Endothelial cell (in vitro differentiated cells): Measurements from ENCODE around the gene CTSF. TPM values are rescaled to one million over a fixed set of nuclear protein-coding genes. Genes with fewer than 3 reads are reported as not detected.
"Not testable (repeated sequence)": the region's sequence is repeated elsewhere in the genome, so short reads cannot be mapped to it uniquely, and the experiment has no call there.

Experiments
- DNase-seq: peaks from one replicate; pipeline ENCODE4 v3.0.0; 2021; ENCODE audit warnings: low spot score
- H3K27ac Mint-ChIP-seq: one replicate; pipeline ENCODE4 v1.8.0; 2021; ENCODE audit warnings: mixed read lengths, inconsistent platforms; ENCODE audit not compliant: unreplicated experiment
- H3K27me3 Mint-ChIP-seq: one replicate; pipeline ENCODE4 v1.8.0; 2021; ENCODE audit warnings: mild to moderate bottlenecking, moderate library complexity, mixed read lengths, inconsistent platforms; ENCODE audit not compliant: unreplicated experiment
- H3K36me3 Mint-ChIP-seq: one replicate; pipeline ENCODE4 v1.8.0; 2021; ENCODE audit warnings: mild to moderate bottlenecking, low read depth, mixed read lengths, inconsistent platforms; ENCODE audit not compliant: unreplicated experiment
- H3K4me1 Mint-ChIP-seq: one replicate; pipeline ENCODE4 v1.8.0; 2021; ENCODE audit warnings: mild to moderate bottlenecking, mixed read lengths, inconsistent platforms; ENCODE audit not compliant: unreplicated experiment
- H3K4me3 Mint-ChIP-seq: one replicate; pipeline ENCODE4 v1.8.0; 2021; ENCODE audit warnings: mild to moderate bottlenecking, mixed read lengths, inconsistent platforms; ENCODE audit not compliant: unreplicated experiment
- H3K9me3 Mint-ChIP-seq: one replicate; pipeline ENCODE4 v1.8.0; 2021; ENCODE audit warnings: mixed read lengths, inconsistent platforms; ENCODE audit not compliant: unreplicated experiment
- CTCF ChIP-seq: fragments of 200-600 bp; sonication (generic); IDR thresholded peaks from one replicate; pipeline ENCODE4 v1.5.0; 2021; ENCODE audit warnings: antibody characterized with exemption; ENCODE audit not compliant: unreplicated experiment
- total RNA-seq: library from RNA; stranded (reverse); fragmentation: NEBNext Ultra II Directional; extraction: Animal tissue kit (Norgen Biotek cat#: 25700); gene quantifications from one replicate; pipeline ENCODE4 v1.2.1, GENCODE V29; 2021; ENCODE audit not compliant: unreplicated experiment

Gene CTSF
- total RNA-seq, 1 donor from 2014 or later: 9.2 TPM

GRCh38 chr11:66612458-66612857 lies 44.1 kb upstream of the CTSF start:
- H3K4me3 Mint-ChIP-seq: no peak overlapping the region
- H3K9me3 Mint-ChIP-seq: no peaks in the 10 kb centered on the region
- H3K27me3 Mint-ChIP-seq: peaks cover 6% of the 10 kb centered on the region
- peaks cover 6% of the 10 kb centered on the region for H3K4me1 Mint-ChIP-seq
- TF ChIP-seq CTCF: no peak
- H3K36me3 Mint-ChIP-seq: peaks cover 1% of the 10 kb centered on the region
- no peak overlapping the region for H3K27ac Mint-ChIP-seq
- DNase-seq: no peak

GRCh38 chr11:66609721-66610617 lies 41.6 kb upstream of the CTSF start:
- Mint-ChIP-seq H3K4me3 (peak overlapping the region; percentile 52), H3K4me1 (peaks cover 1% of the 10 kb centered on the region), H3K27ac (no peak overlapping the region), H3K9me3 (no peaks in the 10 kb centered on the region), H3K27me3 (no peaks in the 10 kb centered on the region), H3K36me3 (peaks cover 6% of the 10 kb centered on the region)
- DNase-seq: no peak
- TF ChIP-seq CTCF: no peak

GRCh38 chr11:66607126-66607834 lies 38.9 kb upstream of the CTSF start:
- Mint-ChIP-seq H3K27ac (no peak overlapping the region), H3K36me3 (peaks cover 15% of the 10 kb centered on the region), H3K4me3 (no peak overlapping the region)

GRCh38 chr11:66606608-66607007 lies 38.2 kb upstream of the CTSF start:
- not testable (repeated sequence) for H3K9me3 Mint-ChIP-seq, H3K4me3 Mint-ChIP-seq, DNase-seq, H3K27me3 Mint-ChIP-seq, H3K4me1 Mint-ChIP-seq, H3K27ac Mint-ChIP-seq
- H3K36me3 Mint-ChIP-seq: peaks cover 19% of the 10 kb centered on the region

More at GRCh38 chr11:66607126-66607834, 38.9 kb upstream of the CTSF start:
- peaks cover 4% of the 10 kb centered on the region for H3K27me3 Mint-ChIP-seq
- H3K4me1 Mint-ChIP-seq: peaks cover 10% of the 10 kb centered on the region
- no peak for DNase-seq
- no peak for TF ChIP-seq CTCF
- H3K9me3 Mint-ChIP-seq: no peaks in the 10 kb centered on the region

- H3K4me1 Mint-ChIP-seq: peaks cover 10% of the 10 kb centered on the region
- peaks cover 19% of the 10 kb centered on the region for H3K36me3 Mint-ChIP-seq
- no peak overlapping the region for H3K4me3 Mint-ChIP-seq
- no peak for DNase-seq
- no peak for TF ChIP-seq CTCF
- peaks cover 4% of the 10 kb centered on the region for H3K27me3 Mint-ChIP-seq
- H3K27ac Mint-ChIP-seq: no peak overlapping the region
- no peaks in the 10 kb centered on the region for H3K9me3 Mint-ChIP-seq
These were observed 35.7 kb upstream of the CTSF start for GRCh38 chr11:66604155-66604554.
